Peyer's patch (tissue), 4 donors: ENCODE data around the gene BAK1. TPM values are rescaled to one million over a fixed set of nuclear protein-coding genes. Genes with fewer than 3 reads are reported as not detected.
A peak's percentile ranks its signal among the peaks of the same experiment; 100 is the strongest.

Experiments used
- DNase-seq, 3 donors: peaks; one replicate each; pipeline ENCODE4 v3.0.0-alpha.2; 2017 to 2019
- H3K27ac ChIP-seq, 4 donors: fragments of 200-600 bp; sonication (generic); one replicate each; pipeline ENCODE4 v1.5.1; 2016 to 2019
- H3K27me3 ChIP-seq, 2 donors: fragments of 200-600 bp; sonication (generic); one replicate each; pipeline ENCODE4 v1.5.1; 2019
- H3K36me3 ChIP-seq, 3 donors: fragments of 200-600 bp; sonication (generic); one replicate each; pipeline ENCODE4 v1.5.1; 2016 to 2019
- H3K4me1 ChIP-seq, 4 donors: fragments of 200-600 bp; sonication (generic); one replicate each; pipeline ENCODE4 v1.5.1; 2016 to 2019
- H3K4me3 ChIP-seq, 4 donors: fragments of 200-600 bp; sonication (generic); 1 replicate in 3 of 4; 2 replicates in 1 of 4; pipeline ENCODE4 v1.5.1; 2016 to 2019; ENCODE audit warnings: mild to moderate bottlenecking in 1 of 4
- H3K9me3 ChIP-seq, 4 donors: fragments of 200-600 bp; sonication (generic); one replicate each; pipeline ENCODE4 v1.5.1; 2016 to 2019; ENCODE audit warnings: mild to moderate bottlenecking in 1 of 4
- POLR2A ChIP-seq, 2 donors: fragments of 450-650 bp; IDR thresholded peaks; one replicate each; pipeline ENCODE4 v1.5.1; 2017; ENCODE audit warnings: antibody characterized with exemption in 2 of 2, mild to moderate bottlenecking in 2 of 2, moderate library complexity in 2 of 2
- total RNA-seq, 4 donors: library from RNA; depleted of rRNA; stranded (reverse); fragments of >200 nt; gene quantifications; one replicate each; pipeline ENCODE4 v1.1.0, GENCODE V29; 2016
- TF ChIP-seq, protein P1 (sequence below), 6 experiments: fragments of 450-650 bp in 4 of 6; fragments of 200-600 bp in 2 of 6; sonication (generic) in 1 of 6; IDR thresholded peaks; one replicate each; pipeline ENCODE4 v1.5.1; 2017 to 2019; ENCODE audit warnings: antibody characterized with exemption in 6 of 6, mild to moderate bottlenecking in 3 of 6, moderate library complexity in 1 of 6

Gene BAK1
- total RNA-seq, 4 donors from 2014 or later = 28.9 to 71.7 (median 66.3) TPM

DNA sequence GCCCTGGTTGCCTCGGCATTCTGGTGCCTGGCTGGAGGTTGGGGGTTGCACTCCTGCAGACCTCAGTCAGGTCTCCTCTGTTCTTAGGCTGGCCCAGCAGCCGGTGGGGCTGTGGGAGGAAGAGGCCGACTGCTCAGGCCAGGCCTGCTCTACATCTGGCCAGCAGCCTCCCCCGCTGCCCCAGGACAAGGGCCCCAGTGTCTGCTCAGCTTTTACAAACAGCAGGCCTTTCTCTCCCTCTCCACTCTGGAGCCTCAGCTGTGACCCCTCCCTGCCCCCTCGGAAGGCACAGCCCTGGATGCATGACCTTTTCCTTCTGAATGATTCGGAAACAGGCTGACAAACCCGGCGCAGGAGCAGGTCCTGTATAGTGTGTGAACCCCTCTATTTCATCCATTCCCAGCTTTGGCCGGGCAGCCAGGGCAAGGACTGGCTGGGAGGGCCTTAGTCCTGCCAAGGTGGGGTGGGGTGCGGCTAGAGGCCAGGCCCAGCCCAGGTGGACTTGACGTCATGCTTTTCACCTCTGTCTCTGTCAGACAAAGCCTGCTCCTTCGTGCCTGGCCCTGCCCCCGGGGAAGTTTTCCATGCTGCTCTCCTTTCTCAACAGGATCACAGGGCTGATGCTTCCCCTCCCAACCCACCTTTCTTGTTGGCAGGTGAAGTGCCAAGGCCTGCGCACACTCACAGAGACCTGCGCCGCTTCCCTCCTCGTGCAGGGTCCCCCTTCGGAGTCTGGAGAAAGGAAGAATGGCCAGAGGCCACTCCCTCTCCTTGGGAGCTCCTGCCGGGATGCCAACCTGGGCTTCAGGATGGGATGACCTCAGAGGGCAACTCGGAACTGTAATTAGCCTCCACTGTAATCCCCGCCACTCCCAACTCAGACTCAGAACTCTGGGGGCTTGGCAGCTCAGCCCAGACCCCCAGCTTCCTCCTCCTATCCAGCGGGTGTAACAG, 31.0 kb upstream of the BAK1 start:
- H3K27ac ChIP-seq = peak overlapping the region in 1 of 4 donors; percentile 44
- peak in 2 of 3 donors; percentile 69 to 81 for DNase-seq
- peaks cover 0 to 7% (median 0%) of the 10 kb centered on the region in 4 donors for H3K4me1 ChIP-seq
- H3K27me3 ChIP-seq = no peaks in the 10 kb centered on the region
- H3K36me3 ChIP-seq = no peaks in the 10 kb centered on the region
- no peak overlapping the region for H3K4me3 ChIP-seq
- H3K9me3 ChIP-seq = no peaks in the 10 kb centered on the region
- TF ChIP-seq POLR2A (IDR thresholded peaks at IDR 0.05) = no peak
- TF ChIP-seq, protein P1, sequence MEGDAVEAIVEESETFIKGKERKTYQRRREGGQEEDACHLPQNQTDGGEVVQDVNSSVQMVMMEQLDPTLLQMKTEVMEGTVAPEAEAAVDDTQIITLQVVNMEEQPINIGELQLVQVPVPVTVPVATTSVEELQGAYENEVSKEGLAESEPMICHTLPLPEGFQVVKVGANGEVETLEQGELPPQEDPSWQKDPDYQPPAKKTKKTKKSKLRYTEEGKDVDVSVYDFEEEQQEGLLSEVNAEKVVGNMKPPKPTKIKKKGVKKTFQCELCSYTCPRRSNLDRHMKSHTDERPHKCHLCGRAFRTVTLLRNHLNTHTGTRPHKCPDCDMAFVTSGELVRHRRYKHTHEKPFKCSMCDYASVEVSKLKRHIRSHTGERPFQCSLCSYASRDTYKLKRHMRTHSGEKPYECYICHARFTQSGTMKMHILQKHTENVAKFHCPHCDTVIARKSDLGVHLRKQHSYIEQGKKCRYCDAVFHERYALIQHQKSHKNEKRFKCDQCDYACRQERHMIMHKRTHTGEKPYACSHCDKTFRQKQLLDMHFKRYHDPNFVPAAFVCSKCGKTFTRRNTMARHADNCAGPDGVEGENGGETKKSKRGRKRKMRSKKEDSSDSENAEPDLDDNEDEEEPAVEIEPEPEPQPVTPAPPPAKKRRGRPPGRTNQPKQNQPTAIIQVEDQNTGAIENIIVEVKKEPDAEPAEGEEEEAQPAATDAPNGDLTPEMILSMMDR (IDR thresholded peaks at IDR 0.05) = no peak

DNA sequence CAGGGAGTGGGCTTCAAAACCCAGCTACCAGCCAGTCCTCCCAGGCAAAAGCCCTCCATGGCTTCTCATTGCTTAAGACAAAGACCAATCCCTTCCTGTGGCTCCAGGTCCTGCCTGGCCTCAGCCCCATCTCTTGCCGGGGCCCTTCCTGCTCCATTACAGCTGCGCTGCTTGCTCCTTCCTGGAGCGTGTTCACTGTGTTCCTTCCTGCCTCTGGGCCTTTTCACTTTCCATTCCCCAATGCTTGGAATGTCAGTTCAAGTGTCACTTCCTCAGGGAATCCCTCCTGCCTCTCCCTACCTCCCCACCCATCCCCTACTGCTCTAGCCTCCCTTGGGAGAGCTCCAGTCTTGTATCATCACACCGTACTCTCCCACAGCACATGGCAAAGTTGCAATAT, 30.0 kb upstream of the BAK1 start:
- Histone ChIP-seq H3K4me3 (no peak overlapping the region), H3K36me3 (no peaks in the 10 kb centered on the region), H3K9me3 (no peaks in the 10 kb centered on the region), H3K27me3 (no peaks in the 10 kb centered on the region), H3K27ac (peak overlapping the region in 1 of 4 donors; percentile 17), H3K4me1 (peaks cover 0 to 7% (median 0%) of the 10 kb centered on the region in 4 donors)
- TF ChIP-seq, protein P1 (IDR thresholded peaks at IDR 0.05) = no peak
- no peak for TF ChIP-seq POLR2A (IDR thresholded peaks at IDR 0.05)
- no peak for DNase-seq

DNA sequence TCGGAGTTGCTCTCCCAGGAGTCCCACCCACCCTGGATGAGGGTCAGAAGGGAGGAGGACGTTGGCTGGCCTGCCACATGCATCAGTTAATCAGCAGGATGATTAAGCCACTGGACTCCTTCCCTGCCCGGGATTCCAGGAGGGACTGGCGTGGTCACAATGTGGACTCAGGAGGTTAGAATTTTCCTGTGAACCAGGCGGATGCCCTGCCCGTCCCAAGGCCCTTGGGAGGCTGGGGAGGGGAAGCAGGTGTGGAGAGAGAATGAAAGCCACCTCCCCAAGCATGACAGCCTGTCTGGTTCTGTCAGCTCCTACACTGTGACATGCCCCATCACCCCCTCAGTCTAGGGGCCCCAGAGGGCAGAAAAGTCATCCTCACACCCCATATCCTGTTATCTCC, 29.5 kb upstream of the BAK1 start:
- no peak overlapping the region for H3K4me3 ChIP-seq
- no peak for DNase-seq
- no peaks in the 10 kb centered on the region for H3K36me3 ChIP-seq
- TF ChIP-seq, protein P1 (IDR thresholded peaks at IDR 0.05) = no peak
- no peak for TF ChIP-seq POLR2A (IDR thresholded peaks at IDR 0.05)
- H3K27me3 ChIP-seq = no peaks in the 10 kb centered on the region
- peak overlapping the region in 1 of 4 donors; percentile 17 for H3K27ac ChIP-seq
- H3K9me3 ChIP-seq = no peaks in the 10 kb centered on the region
- H3K4me1 ChIP-seq = peaks cover 0 to 7% (median 0%) of the 10 kb centered on the region in 4 donors

DNA sequence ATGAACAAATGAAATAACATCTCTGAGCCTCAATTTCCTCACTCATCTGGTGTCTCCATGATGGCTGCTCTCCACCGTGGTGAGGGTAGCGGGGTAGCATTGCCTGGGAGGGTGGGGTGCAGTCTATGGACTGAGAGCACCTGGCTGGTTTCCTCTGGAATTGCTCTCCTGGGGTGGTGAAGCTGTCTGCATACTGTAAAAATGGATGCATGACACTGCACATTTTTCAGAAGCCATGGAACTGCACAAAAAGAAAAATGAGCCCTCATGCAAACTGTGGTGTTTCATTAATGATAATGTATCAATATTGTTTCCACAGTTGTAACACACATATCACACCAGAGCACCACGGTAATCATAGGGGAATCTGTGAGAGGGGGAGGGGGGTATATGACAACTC, 28.9 kb upstream of the BAK1 start:
- Histone ChIP-seq H3K36me3 (no peaks in the 10 kb centered on the region), H3K27me3 (no peaks in the 10 kb centered on the region), H3K27ac (no peak overlapping the region), H3K9me3 (no peaks in the 10 kb centered on the region), H3K4me3 (no peak overlapping the region), H3K4me1 (peaks cover 0 to 12% (median 0%) of the 10 kb centered on the region in 4 donors)
- DNase-seq = no peak
- TF ChIP-seq, protein P1 (IDR thresholded peaks at IDR 0.05) = no peak
- no peak for TF ChIP-seq POLR2A (IDR thresholded peaks at IDR 0.05)

DNA sequence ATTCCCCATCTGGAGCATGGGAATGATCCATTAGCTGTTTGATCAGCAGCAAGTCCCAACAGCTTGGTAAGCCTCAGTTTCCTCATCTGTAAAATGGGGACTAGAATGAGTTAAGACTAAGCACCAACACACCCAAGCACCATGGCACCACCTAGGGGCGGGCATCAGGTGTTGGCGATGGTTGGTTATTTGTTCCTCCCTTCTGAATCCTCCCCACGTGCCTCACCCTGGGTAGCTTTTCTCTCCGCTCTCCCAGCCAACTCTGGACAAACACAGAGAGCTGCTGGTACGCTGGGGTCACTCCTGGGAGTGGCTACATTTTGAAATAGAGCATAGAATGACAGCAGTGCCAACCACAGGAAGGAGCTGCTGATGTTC, 27.7 kb upstream of the BAK1 start:
- peak; percentile 57 to 80 (median 78) for DNase-seq
- Histone ChIP-seq H3K4me1 (peaks cover 0 to 17% (median 0%) of the 10 kb centered on the region in 4 donors), H3K4me3 (no peak overlapping the region), H3K27me3 (no peaks in the 10 kb centered on the region), H3K27ac (no peak overlapping the region), H3K9me3 (no peaks in the 10 kb centered on the region), H3K36me3 (no peaks in the 10 kb centered on the region)
- TF ChIP-seq, protein P1 (IDR thresholded peaks at IDR 0.05) = peak in 5 of 6 experiments; percentile 21 to 75 (median 71)
- no peak for TF ChIP-seq POLR2A (IDR thresholded peaks at IDR 0.05)
